ENCODE measurements around the gene PLCB1.
A peak's percentile ranks its signal among the peaks of the same experiment; 100 is the strongest.

Gene PLCB1

DNA sequence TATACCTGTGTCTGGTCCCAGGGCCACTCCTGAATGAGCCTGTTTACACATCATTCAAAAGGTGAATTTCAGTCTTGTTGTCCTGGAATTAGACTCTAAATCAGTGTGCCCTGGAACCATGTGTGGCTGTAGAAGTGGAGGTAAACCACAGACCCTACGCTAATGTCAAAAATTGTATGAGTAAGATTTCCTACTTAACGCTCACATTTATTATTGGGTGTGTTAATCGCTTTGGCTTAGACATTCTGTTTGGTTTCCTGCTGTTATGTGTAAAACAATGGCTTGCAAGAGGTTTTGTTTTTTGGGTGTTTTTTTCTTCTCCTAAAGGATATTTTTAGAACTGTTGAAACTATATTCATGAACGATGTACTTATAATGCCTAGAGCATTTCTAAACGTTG lies 19.3 kb downstream of the PLCB1 start:
- no peak overlapping the region for H3K27ac Mint-ChIP-seq
- no peak for DNase-seq
- no peaks in the 10 kb centered on the region for H3K27me3 Mint-ChIP-seq (ENCODE audit: low read depth, poor library complexity)
- H3K9me3 Mint-ChIP-seq, result no peaks in the 10 kb centered on the region
- no peaks in the 10 kb centered on the region for H3K36me3 Mint-ChIP-seq (ENCODE audit: low read depth)
- TF ChIP-seq, protein P1, sequence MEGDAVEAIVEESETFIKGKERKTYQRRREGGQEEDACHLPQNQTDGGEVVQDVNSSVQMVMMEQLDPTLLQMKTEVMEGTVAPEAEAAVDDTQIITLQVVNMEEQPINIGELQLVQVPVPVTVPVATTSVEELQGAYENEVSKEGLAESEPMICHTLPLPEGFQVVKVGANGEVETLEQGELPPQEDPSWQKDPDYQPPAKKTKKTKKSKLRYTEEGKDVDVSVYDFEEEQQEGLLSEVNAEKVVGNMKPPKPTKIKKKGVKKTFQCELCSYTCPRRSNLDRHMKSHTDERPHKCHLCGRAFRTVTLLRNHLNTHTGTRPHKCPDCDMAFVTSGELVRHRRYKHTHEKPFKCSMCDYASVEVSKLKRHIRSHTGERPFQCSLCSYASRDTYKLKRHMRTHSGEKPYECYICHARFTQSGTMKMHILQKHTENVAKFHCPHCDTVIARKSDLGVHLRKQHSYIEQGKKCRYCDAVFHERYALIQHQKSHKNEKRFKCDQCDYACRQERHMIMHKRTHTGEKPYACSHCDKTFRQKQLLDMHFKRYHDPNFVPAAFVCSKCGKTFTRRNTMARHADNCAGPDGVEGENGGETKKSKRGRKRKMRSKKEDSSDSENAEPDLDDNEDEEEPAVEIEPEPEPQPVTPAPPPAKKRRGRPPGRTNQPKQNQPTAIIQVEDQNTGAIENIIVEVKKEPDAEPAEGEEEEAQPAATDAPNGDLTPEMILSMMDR (IDR thresholded peaks at IDR 0.05), result no peak
- H3K4me1 Mint-ChIP-seq, result peaks cover 6% of the 10 kb centered on the region
- no peak overlapping the region for H3K4me3 Mint-ChIP-seq

DNA sequence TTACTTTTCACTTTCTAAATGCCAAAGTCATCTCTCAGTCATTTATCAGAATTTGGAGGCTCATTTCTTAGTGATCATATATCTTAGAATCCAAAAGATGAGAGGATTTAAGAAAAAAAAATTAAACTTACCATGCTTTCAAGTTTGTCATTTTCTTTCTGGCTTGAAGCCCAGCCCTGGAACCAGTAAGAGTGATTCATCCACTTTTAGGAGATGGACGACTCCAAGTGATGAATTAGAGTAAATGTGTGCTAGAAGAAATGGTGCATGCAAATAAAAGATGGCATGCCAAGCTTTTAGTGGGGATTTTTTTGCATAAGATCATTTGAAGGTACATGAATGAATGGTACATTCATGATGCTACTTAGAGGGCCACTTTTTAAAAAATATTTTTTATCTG lies 20.1 kb downstream of the PLCB1 start:
- TF ChIP-seq, protein P1 (IDR thresholded peaks at IDR 0.05), result no peak
- no peak overlapping the region for H3K4me3 Mint-ChIP-seq
- peaks cover 6% of the 10 kb centered on the region for H3K4me1 Mint-ChIP-seq
- H3K27ac Mint-ChIP-seq, result no peak overlapping the region
- H3K9me3 Mint-ChIP-seq, result no peaks in the 10 kb centered on the region
- H3K36me3 Mint-ChIP-seq (ENCODE audit: low read depth), result no peaks in the 10 kb centered on the region
- DNase-seq, result no peak
- H3K27me3 Mint-ChIP-seq (ENCODE audit: low read depth, poor library complexity), result no peaks in the 10 kb centered on the region

- TF ChIP-seq, protein P1 (IDR thresholded peaks at IDR 0.05), result no peak
- Mint-ChIP-seq H3K9me3 (peaks cover under 1% of the 10 kb centered on the region), H3K36me3 (ENCODE audit: low read depth) (peaks cover under 1% of the 10 kb centered on the region), H3K4me1 (peaks cover 6% of the 10 kb centered on the region), H3K27ac (no peak overlapping the region), H3K4me3 (no peak overlapping the region), H3K27me3 (ENCODE audit: low read depth, poor library complexity) (no peaks in the 10 kb centered on the region)
- no peak for DNase-seq
These were observed 20.8 kb downstream of the PLCB1 start for GRCh38 chr20:8152847-8153246.

- H3K27ac Mint-ChIP-seq, result peak overlapping the region; percentile 60
- no peaks in the 10 kb centered on the region for H3K27me3 Mint-ChIP-seq (ENCODE audit: low read depth, poor library complexity)
- H3K4me1 Mint-ChIP-seq, result peaks cover 6% of the 10 kb centered on the region
- no peak overlapping the region for H3K4me3 Mint-ChIP-seq
- TF ChIP-seq, protein P1 (IDR thresholded peaks at IDR 0.05), result no peak
- no peak for DNase-seq
- peaks cover 6% of the 10 kb centered on the region for H3K9me3 Mint-ChIP-seq
- H3K36me3 Mint-ChIP-seq (ENCODE audit: low read depth), result peaks cover 6% of the 10 kb centered on the region
These were observed 21.3 kb downstream of the PLCB1 start for GRCh38 chr20:8153281-8153908.

DNA sequence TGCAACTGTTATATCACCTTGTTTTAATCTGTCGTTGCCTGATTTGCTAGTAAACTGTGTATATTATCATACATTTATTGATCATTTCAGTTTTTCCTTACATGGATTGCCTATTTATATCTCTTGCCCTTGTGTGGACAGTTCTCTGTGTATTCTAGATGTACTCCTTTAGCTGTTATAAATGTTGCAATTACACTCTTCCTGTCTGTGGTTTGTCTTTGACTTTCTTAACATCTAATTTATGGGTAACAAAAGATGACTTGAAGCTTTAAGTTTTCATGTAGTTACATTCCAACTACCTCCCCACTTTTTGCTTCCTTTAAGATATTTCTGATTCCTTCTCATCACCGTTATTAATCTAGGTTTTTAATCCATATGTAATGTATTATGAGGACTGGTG lies 22.6 kb downstream of the PLCB1 start:
- Mint-ChIP-seq H3K27ac (no peak overlapping the region), H3K4me1 (peaks cover 6% of the 10 kb centered on the region)

More for the DNA sequence above, 22.6 kb downstream of the PLCB1 start:
- peaks cover 8% of the 10 kb centered on the region for H3K36me3 Mint-ChIP-seq (ENCODE audit: low read depth)
- DNase-seq, result no peak
- peaks cover 19% of the 10 kb centered on the region for H3K9me3 Mint-ChIP-seq
- H3K4me3 Mint-ChIP-seq, result no peak overlapping the region
- TF ChIP-seq, protein P1 (IDR thresholded peaks at IDR 0.05), result no peak
- no peaks in the 10 kb centered on the region for H3K27me3 Mint-ChIP-seq (ENCODE audit: low read depth, poor library complexity)
